DND-41 (cell line): ENCODE results near the gene SLC24A3.

ENCODE experiments used
- CTCF ChIP-seq: IDR thresholded peaks from 2 replicates; pipeline ENCODE4 v1.5.1; 2012; ENCODE audit warnings: borderline replicate concordance, low read length, moderate library complexity, mild to moderate bottlenecking; ENCODE audit not compliant: poor library complexity, severe bottlenecking; ENCODE audit errors: extremely low read depth
- EZH2 ChIP-seq: IDR thresholded peaks from 3 replicates; pipeline ENCODE4 v1.6.1; 2012; ENCODE audit warnings: borderline replicate concordance, low read depth, mild to moderate bottlenecking, moderate library complexity, low read length, inconsistent platforms; ENCODE audit not compliant: severe bottlenecking

DNA sequence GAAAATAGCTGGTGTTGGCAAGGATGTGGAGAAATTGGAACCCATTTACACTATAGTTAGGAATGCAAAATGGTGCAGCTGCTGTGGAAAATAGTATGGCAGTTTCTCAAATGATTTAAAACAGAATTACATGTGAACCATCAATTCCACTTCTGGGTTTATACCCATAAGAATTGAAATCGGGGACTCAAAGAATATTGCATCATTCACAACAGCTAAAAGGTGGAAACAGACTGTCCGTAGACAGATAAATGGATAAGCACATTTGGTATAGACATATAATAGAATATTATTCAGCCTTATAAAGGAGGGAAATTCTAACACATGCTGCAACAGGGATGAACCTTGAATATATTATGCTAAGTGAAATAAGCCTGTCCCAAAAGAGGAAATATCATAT is 355.7 kb downstream of the SLC24A3 start:
- TF ChIP-seq CTCF (no peak), EZH2 (no peak)
